Adipocyte (in vitro differentiated cells): ENCODE results near the gene PRRT1B.

Experiments used
- DNase-seq: peaks from one replicate; pipeline ENCODE4 v3.0.0-alpha.2; 2015; ENCODE audit warnings: low read depth
- H3K27me3 ChIP-seq: replicated peaks from 2 replicates; pipeline ENCODE4 v1.7.0; 2013; ENCODE audit warnings: mild to moderate bottlenecking, low read length, moderate library complexity; ENCODE audit not compliant: control insufficient read depth, insufficient read depth
- H3K36me3 ChIP-seq: 2 replicates; pipeline ENCODE4 v1.7.0; 2013; ENCODE audit warnings: low read length, mild to moderate bottlenecking, moderate library complexity; ENCODE audit not compliant: control insufficient read depth, insufficient read depth, severe bottlenecking
- H3K4me1 ChIP-seq: 2 replicates; pipeline ENCODE4 v1.7.0; 2013; ENCODE audit warnings: mild to moderate bottlenecking, low read length, moderate library complexity; ENCODE audit not compliant: control insufficient read depth, insufficient read depth
- H3K4me3 ChIP-seq: 2 replicates; pipeline ENCODE4 v1.7.0; 2013; ENCODE audit warnings: mild to moderate bottlenecking, low read length, moderate library complexity
- H3K9ac ChIP-seq: 2 replicates; pipeline ENCODE4 v1.7.0; 2013; ENCODE audit warnings: mild to moderate bottlenecking, low read length, moderate library complexity
- H3K9me3 ChIP-seq: 2 replicates; pipeline ENCODE4 v1.7.0; 2013; ENCODE audit warnings: mild to moderate bottlenecking, low read length, moderate library complexity; ENCODE audit not compliant: control insufficient read depth

Gene PRRT1B

DNA sequence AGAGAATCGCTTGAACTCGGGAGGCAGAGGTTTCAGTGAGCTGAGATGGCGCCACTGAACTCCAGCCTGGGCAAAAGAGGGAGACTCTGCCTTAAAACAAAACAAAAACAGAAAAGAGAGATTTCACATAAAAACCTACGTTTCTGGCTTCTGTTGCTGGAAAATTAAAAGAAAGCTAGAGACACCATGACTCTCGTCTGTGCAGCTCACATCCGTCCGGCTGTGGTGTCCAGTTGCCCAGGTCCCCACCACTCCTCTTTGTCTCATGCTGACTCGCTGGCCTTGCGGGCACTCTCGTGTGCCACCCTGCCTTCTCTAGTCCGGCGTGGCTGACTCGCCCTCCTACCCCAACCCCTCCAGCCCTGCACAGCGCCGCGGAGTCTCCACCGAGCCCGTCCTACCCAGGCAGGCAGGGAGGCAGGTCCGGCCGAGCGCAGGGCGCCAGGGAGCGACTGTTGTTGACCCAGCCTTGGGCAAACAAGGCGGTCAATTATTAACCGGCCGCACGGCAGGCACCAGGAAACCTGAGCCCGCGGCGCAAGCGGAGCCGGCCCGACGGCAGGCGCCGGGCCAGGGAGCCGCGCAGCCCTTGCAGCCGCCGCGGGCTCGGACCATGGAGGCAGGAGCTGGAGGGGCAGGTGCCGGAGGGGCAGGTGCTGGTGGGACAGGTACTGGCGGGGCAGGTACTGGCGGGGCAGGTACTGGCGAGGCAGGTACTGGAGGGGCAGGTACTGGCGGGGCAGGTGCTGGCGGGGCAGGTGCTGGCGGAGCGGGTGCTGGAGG is at the start of gene PRRT1B:
TSS of gene PRRT1B (plus strand) at position 521 of the 783 bp plus-strand sequence. CDS start at position 614, 93 bp downstream.
- H3K9ac ChIP-seq = no peak within 1 kb of the TSS
- H3K4me3 ChIP-seq = no peak within 1 kb of the TSS
- DNase-seq = no peak
- H3K27me3 ChIP-seq = peaks cover 29% of the 10 kb centered on the region
- H3K36me3 ChIP-seq = no peaks in the 10 kb centered on the region
- no peaks in the 10 kb centered on the region for H3K4me1 ChIP-seq
- H3K9me3 ChIP-seq = peaks cover 31% of the 10 kb centered on the region

DNA sequence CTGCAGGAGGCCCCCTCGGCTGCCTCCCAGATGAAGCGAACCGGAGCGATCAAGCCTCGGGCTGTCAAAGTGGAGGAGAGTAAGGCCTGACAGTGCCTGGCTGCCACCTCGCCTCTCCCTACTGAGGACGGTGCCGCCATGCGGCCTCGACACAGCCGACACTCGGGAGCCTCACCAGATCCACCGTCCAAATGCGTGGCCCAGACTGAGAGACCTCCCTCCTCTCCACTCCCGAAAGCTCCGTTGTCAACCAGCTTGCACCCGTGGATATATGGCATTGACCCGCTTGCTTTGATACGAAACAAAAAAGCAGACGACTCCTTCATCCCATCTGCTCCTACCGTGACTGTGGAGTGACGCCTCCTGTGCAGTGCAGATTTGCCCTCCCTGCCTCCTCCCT is 49.5 kb upstream of the PRRT1B start:
- Histone ChIP-seq H3K27me3 (no peaks in the 10 kb centered on the region), H3K36me3 (peaks cover 97% of the 10 kb centered on the region), H3K4me3 (no peak overlapping the region), H3K9me3 (no peaks in the 10 kb centered on the region), H3K9ac (no peak overlapping the region), H3K4me1 (no peaks in the 10 kb centered on the region)
- DNase-seq = no peak

DNA sequence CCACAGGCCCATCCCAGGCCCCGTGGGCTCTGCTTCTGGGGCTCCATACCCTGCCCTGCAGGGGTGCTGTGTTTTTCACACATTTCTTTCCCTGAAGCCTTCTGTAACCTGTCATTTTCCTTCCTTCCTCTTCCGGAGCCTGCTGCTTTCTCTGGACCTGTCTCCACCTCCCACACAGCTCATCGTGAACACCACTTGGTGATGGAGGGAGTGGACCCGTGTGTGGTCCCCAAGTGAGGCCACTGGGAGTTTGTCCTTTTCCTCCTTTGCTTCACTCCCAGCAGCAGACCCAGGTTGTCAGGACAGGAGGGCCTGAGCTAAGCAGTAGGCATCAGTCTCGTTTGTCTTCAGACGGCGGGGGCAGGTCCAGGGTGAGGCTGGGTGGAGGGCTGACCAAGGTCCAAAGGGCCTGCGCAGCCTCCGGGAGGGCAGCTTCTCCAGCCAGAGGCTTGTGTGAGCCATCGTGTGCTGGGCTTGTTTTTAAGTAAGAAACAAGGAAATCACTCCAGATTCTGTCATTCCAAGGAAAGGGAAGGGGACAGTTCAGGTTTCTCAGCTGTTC is 48.4 kb upstream of the PRRT1B start:
- Histone ChIP-seq H3K9ac (no peak overlapping the region), H3K4me1 (peaks cover 3% of the 10 kb centered on the region), H3K27me3 (no peaks in the 10 kb centered on the region), H3K36me3 (peaks cover 86% of the 10 kb centered on the region), H3K9me3 (no peaks in the 10 kb centered on the region), H3K4me3 (no peak overlapping the region)
- DNase-seq = no peak

DNA sequence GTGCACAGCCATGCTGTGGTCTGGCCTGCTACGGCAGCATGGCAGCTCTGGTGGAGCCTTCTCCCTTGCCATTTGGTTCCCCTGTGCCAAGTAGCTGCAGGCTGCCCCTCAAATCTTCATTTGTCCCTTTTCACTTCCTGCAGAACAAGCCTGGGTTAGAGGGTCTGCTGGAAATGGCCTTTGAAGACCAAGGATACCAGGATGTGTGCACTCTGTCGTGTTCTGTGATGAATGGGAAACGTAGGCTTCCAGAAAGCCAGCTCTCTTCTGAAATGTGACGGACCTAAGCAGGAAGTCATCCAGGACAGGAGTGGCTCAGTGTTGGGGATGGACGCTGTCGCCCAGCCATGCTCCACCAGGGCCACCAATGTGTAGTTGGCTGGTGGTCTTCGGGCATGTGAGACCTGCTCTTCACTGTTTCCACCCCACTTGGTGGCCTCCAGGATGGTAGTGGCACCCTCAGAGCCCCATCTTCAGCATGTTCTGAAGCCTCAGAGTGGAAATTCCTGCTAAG is 46.0 kb upstream of the PRRT1B start:
- no peak overlapping the region for H3K4me3 ChIP-seq
- peaks cover 62% of the 10 kb centered on the region for H3K36me3 ChIP-seq
- H3K9me3 ChIP-seq = no peaks in the 10 kb centered on the region
- H3K4me1 ChIP-seq = peaks cover 16% of the 10 kb centered on the region
- no peak for DNase-seq
- H3K9ac ChIP-seq = no peak overlapping the region
- no peaks in the 10 kb centered on the region for H3K27me3 ChIP-seq

DNA sequence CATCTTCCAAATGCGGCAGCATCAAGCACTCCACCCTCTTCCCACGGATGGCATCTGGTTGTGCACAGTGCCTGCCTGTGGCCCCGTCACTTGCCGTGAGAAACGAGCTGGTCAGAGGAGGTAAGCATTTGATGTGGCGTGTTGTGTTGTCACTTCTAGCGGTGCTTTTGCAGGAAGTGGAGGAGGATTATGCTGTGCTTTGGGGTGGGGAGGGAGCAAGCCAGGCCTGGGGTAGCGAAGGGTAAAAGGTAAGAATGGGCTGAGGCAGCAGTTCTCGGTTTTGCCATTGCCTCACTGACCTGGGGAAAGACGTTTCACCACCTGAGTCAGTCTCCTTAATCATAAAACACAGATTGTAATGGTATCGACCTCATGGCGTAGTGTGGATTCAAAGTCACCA is 44.9 kb upstream of the PRRT1B start:
- Histone ChIP-seq H3K9ac (no peak overlapping the region), H3K4me1 (peaks cover 18% of the 10 kb centered on the region), H3K27me3 (no peaks in the 10 kb centered on the region), H3K9me3 (no peaks in the 10 kb centered on the region), H3K36me3 (peaks cover 53% of the 10 kb centered on the region), H3K4me3 (no peak overlapping the region)
- DNase-seq = no peak

DNA sequence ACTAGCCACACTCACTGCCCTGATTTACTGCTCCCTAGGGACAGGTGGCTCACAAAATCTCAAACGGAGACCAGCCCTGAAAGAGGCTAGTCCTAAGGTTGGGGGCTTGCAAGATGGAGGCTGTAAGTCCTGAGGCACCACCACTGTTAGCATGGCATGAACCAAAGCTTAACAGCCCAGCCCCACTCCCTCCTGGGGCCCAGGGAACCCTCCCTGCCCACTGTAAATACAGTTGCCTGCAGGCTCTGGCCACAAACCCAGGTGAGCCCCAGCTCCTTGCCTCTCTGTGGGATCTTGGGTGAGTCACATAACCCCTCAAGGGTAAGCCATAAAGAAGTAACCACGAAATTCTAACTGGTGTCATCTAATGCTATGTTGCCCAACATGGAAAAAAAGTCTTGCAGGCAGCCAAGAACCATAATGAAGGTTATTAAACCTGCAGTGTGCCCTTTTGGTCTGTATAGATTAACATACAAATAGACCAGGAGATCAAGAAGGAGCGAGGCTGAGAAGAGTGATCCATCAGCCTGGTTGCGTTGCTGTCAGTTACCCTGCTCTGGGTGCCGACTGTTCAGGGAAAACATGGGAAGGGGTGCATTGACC is 44.3 kb upstream of the PRRT1B start:
- Histone ChIP-seq H3K36me3 (peaks cover 46% of the 10 kb centered on the region), H3K4me3 (no peak overlapping the region)
- DNase-seq = peak; percentile 36

DNA sequence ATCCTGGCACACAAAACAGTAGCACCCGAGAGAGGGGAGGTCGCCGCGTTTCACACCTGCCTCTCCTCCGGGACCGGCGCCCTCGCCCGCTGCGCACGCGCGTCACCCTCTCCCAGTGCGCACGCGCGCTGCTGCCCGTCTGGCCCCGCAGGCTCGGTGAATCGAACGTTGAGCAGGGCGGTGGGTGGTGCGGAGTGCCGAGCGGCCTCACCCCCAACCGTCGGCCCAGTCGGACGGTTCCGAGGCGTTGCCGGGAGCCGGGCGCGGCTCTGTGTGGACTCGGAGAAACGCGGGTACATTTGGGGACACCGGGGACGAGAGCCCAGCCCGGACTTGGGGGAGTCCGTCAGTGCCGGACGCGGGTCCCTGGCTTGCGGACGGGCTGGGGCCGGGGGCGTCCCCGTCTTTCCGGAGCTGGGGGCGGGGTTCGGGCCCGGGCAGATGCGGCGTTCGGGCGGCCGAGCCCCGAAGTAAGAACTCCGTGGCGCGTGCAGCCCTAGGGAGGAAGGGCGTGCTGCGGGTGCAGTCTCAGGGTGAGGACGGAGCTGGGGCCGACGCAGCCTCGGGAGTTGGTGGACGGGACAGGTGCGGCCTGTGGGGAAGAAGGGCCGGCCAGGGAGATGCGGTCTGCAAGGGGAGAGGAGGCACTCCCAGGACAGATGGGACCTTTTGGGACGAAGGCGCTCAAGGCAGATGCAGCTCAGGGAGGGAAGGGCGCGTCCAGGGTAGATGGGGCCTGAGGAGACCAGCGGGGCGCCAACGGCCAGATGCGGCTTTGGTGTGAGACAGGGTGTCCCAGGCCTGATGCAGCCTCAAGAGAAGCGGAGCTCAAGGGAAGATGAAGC is 42.3 kb upstream of the PRRT1B start, which contains the start of gene POMT1:
TSS of gene POMT1 (plus strand) at position 138 of the 845 bp plus-strand sequence. CDS start 1,301 bp downstream, outside the sequence.
- H3K27me3 ChIP-seq = no peaks in the 10 kb centered on the region
- no peaks in the 10 kb centered on the region for H3K9me3 ChIP-seq
- H3K4me3 ChIP-seq = peak within 1 kb of the TSS; percentile 94
- DNase-seq = peak; percentile 95
- peak within 1 kb of the TSS; percentile 88 for H3K9ac ChIP-seq
- peaks cover 18% of the 10 kb centered on the region for H3K4me1 ChIP-seq
- peaks cover 32% of the 10 kb centered on the region for H3K36me3 ChIP-seq

More for the DNA sequence above, 44.3 kb upstream of the PRRT1B start:
- H3K27me3 ChIP-seq = no peaks in the 10 kb centered on the region
- no peaks in the 10 kb centered on the region for H3K9me3 ChIP-seq
- no peak overlapping the region for H3K9ac ChIP-seq
- peaks cover 18% of the 10 kb centered on the region for H3K4me1 ChIP-seq

DNA sequence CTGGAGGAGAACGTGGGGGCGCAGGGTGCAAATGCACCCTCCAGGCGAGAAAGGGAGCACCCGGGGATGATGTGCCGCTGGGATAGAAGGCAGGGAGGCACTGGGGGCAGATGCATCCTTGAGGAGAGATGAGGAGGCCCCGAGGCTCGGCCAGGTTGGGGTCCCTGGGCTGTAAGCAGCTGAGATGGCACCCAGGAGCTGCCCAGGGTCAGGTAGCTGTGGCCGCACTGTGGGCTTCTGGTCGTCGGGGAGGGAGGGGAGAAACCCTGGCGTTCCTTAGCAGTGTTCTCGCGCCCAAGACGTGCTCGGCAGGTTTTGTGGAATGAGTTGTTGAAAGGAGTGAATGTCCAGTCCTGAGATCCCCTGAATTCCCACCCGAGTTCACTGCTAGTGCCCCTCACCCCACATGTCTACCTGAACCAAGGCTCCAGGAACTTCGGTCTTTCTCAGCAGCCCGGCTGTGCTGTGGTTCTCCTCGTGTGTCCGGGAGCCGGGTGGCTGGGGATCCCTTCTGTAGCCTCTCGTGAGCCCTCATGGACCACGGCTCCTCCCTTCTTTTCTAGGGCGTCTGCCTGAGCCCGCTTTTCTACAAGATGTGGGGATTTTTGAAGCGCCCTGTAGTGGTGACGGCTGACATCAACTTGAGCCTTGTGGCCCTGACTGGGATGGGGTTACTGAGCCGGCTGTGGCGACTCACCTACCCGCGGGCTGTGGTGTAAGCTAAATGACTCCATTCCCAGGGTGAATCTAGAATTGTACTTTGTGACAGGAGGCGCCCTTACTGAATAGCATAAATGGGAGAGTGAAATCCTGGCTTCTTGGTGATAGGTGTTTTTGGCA is 41.5 kb upstream of the PRRT1B start:
- Histone ChIP-seq H3K9ac (peak overlapping the region; percentile 88), H3K4me1 (peaks cover 18% of the 10 kb centered on the region), H3K27me3 (no peaks in the 10 kb centered on the region), H3K4me3 (peak overlapping the region; percentile 94), H3K9me3 (no peaks in the 10 kb centered on the region), H3K36me3 (peaks cover 25% of the 10 kb centered on the region)
- DNase-seq = peak; percentile 52

DNA sequence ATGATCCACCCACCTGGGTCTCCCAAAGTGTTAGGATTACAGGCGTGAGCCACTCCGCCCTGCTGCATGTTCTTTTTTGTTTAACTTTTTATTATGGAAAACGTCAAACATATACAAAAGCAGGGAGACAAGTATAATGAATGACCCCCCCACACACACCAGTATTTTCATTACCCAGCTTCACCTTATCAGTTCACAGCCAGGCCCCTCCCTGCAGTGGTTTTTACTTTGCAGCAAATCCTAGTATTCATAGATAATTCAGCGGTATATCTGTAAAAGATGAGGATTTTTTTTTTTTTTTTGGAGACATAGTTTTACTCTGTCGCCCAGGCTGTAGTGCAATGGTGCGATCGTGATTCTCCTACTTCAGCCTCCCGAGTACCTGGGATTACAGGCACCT is 40.3 kb upstream of the PRRT1B start:
- peaks cover 23% of the 10 kb centered on the region for H3K36me3 ChIP-seq
- H3K9me3 ChIP-seq = no peaks in the 10 kb centered on the region
- no peaks in the 10 kb centered on the region for H3K27me3 ChIP-seq
- H3K4me1 ChIP-seq = peaks cover 18% of the 10 kb centered on the region
- DNase-seq = no peak
- H3K9ac ChIP-seq = no peak overlapping the region
- H3K4me3 ChIP-seq = no peak overlapping the region

DNA sequence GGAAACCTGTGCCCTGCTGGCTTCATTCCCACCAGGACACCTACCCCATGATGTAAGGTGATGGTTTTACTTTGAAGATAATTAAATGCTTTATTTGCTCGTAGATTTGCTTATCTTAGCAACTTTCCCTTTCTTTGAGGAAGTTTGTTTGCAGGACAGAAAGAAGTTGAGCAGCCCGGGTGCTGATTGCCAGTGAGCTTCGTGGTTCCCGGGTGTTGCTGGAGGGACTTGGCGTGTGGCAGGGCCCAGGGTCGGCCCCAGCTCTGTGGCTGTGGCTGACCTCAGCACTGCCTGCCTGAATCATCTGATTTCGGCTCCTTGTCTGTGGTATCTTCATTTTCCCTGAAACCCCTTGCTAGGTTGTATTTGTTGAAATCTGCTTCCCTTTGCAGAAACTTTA is 33.9 kb upstream of the PRRT1B start:
- DNase-seq = no peak
- Histone ChIP-seq H3K9me3 (no peaks in the 10 kb centered on the region), H3K36me3 (peaks cover 69% of the 10 kb centered on the region), H3K9ac (no peak overlapping the region), H3K4me3 (no peak overlapping the region), H3K27me3 (no peaks in the 10 kb centered on the region), H3K4me1 (no peaks in the 10 kb centered on the region)
